GM18867 (cell line): ENCODE results near the gene MYH3.
A peak's percentile ranks its signal among the peaks of the same experiment; 100 is the strongest.
"Not testable (repeated sequence)": the region's sequence is repeated elsewhere in the genome, so short reads cannot be mapped to it uniquely, and the experiment has no call there.

Experiments used
- ATAC-seq: cut with Tn5 transposase; IDR thresholded peaks from one replicate; pipeline ENCODE4 v1.9.1; 2021; ENCODE audit warnings: mild to moderate bottlenecking, moderate library complexity; ENCODE audit not compliant: unreplicated experiment

The MYH3 gene

GRCh38 chr17:10657148-10657547 is at the start of gene MYH3:
Gene MYH3, minus strand, starts transcription at chr17:10657309. Its CDS starts 2,245 bp downstream, at chr17:10655064.
- ATAC-seq = no peak

- ATAC-seq = no peak
Measured at GRCh38 chr17:10705727-10706126, 48.6 kb upstream of the MYH3 start.

- no peak for ATAC-seq
Measured at GRCh38 chr17:10702574-10702973, 45.5 kb upstream of the MYH3 start.

GRCh38 chr17:10699856-10700255 is 42.7 kb upstream of the MYH3 start:
- ATAC-seq = no peak

- ATAC-seq = no peak
Measured at GRCh38 chr17:10698096-10698818, 41.1 kb upstream of the MYH3 start.

- ATAC-seq = peak; percentile 96
Measured at GRCh38 chr17:10697092-10698081, 40.3 kb upstream of the MYH3 start, which contains the start of the genes ADPRM and SCO1. Gene ADPRM, plus strand, starts transcription at chr17:10697594. Its CDS starts 7,333 bp downstream, at chr17:10704927. Gene SCO1, minus strand, starts transcription at chr17:10697533. Its CDS starts 26 bp downstream, at chr17:10697507.

GRCh38 chr17:10695875-10696407 is 38.8 kb upstream of the MYH3 start:
- ATAC-seq = not testable (repeated sequence)

- ATAC-seq = no peak
Measured at GRCh38 chr17:10687499-10687898, 30.4 kb upstream of the MYH3 start.

GRCh38 chr17:10683853-10684252 is 26.7 kb upstream of the MYH3 start:
- ATAC-seq = no peak

GRCh38 chr17:10681866-10682446 is 24.8 kb upstream of the MYH3 start:
- no peak for ATAC-seq

- ATAC-seq = no peak
Measured at GRCh38 chr17:10674704-10675103, 17.6 kb upstream of the MYH3 start.

GRCh38 chr17:10673312-10673711 is 16.2 kb upstream of the MYH3 start:
- ATAC-seq = no peak

GRCh38 chr17:10668775-10669174 is 11.7 kb upstream of the MYH3 start:
- no peak for ATAC-seq

GRCh38 chr17:10666906-10667305 is 9.8 kb upstream of the MYH3 start:
- ATAC-seq = no peak

GRCh38 chr17:10664571-10664970 is 7.5 kb upstream of the MYH3 start:
- ATAC-seq = no peak

GRCh38 chr17:10663231-10663630 is 6.1 kb upstream of the MYH3 start:
- no peak for ATAC-seq

GRCh38 chr17:10661437-10661836 is 4.3 kb upstream of the MYH3 start:
- ATAC-seq = no peak

- ATAC-seq = no peak
Measured at GRCh38 chr17:10657879-10658278, 770 bp upstream of the MYH3 start.

- no peak for ATAC-seq
Measured at GRCh38 chr17:10653987-10654386, 3.1 kb downstream of the MYH3 start.

GRCh38 chr17:10652984-10653659 is 4.0 kb downstream of the MYH3 start:
- no peak for ATAC-seq
